Smooth muscle cell (in vitro differentiated cells): ENCODE data around the gene GIT2. TPM values are rescaled to one million over a fixed set of nuclear protein-coding genes. Genes with fewer than 3 reads are reported as not detected.

Source experiments
- DNase-seq: peaks from one replicate; lab custom pipeline; 2025; ENCODE audit not compliant: unreplicated experiment; lab: John Stamatoyannopoulos, UW
- H2AFZ ChIP-seq: fragments of 200-600 bp; sonication (generic); 2 replicates; pipeline ENCODE4 v1.6.0; 2016; ENCODE audit warnings: antibody characterized with exemption, low read depth, mild to moderate bottlenecking
- H3F3A ChIP-seq: fragments of 200-600 bp; sonication (generic); 2 replicates; pipeline ENCODE4 v1.6.0; 2017; ENCODE audit warnings: antibody characterized with exemption, low read depth
- H3K27ac ChIP-seq: fragments of 200-600 bp; sonication (generic); 2 replicates; pipeline ENCODE4 v1.5.1; 2016; ENCODE audit warnings: low read depth, mild to moderate bottlenecking
- H3K27me3 ChIP-seq: fragments of 200-600 bp; sonication (generic); 2 replicates; pipeline ENCODE4 v1.6.1; 2016; ENCODE audit warnings: low read depth, mild to moderate bottlenecking
- H3K36me3 ChIP-seq: fragments of 200-600 bp; sonication (generic); 2 replicates; pipeline ENCODE4 v1.5.1; 2016; ENCODE audit warnings: low read depth
- H3K4me1 ChIP-seq: fragments of 200-600 bp; sonication (generic); 2 replicates; pipeline ENCODE4 v1.5.1; 2016; ENCODE audit warnings: low read depth
- H3K4me2 ChIP-seq: fragments of 200-600 bp; sonication (generic); 2 replicates; pipeline ENCODE4 v1.6.0; 2016; ENCODE audit warnings: mild to moderate bottlenecking
- H3K4me3 ChIP-seq: fragments of 200-600 bp; sonication (generic); 2 replicates; pipeline ENCODE4 v1.5.1; 2016; ENCODE audit warnings: mild to moderate bottlenecking
- H3K79me2 ChIP-seq: fragments of 200-600 bp; sonication (generic); 2 replicates; pipeline ENCODE4 v1.6.0; 2016; ENCODE audit warnings: low read depth, mild to moderate bottlenecking
- H3K9ac ChIP-seq: fragments of 200-600 bp; sonication (generic); 2 replicates; pipeline ENCODE4 v1.6.0; 2016; ENCODE audit warnings: low read depth
- H3K9me3 ChIP-seq: fragments of 200-600 bp; sonication (generic); replicated peaks from 2 replicates; pipeline ENCODE4 v1.5.1; 2016; ENCODE audit warnings: low read depth
- H4K20me1 ChIP-seq: fragments of 200-600 bp; sonication (generic); 2 replicates; pipeline ENCODE4 v1.6.0; 2016; ENCODE audit warnings: low read depth
- WGBS: methylation state at CpG from one replicate; pipeline ENCODE4 v1.1.7; 2016; ENCODE audit warnings: low lambda C conversion rate; 5-methylcytosine and 5-hydroxymethylcytosine counted together
- polyA plus RNA-seq: library from polyadenylated mRNA; unstranded; fragments of >200 nt; fragmentation: Nextera tagmentation; extraction: Ambion mirVana; gene quantifications from 2 replicates; pipeline ENCODE4 v1.2.1, GENCODE V29; 2016
- total RNA-seq: library from RNA; depleted of rRNA; stranded (reverse); fragments of >200 nt; gene quantifications from 2 replicates; pipeline ENCODE4 v1.2.3, GENCODE V29; 2014
- TF ChIP-seq, protein P1 (sequence below): fragments of 200-600 bp; sonication (generic); IDR thresholded peaks from 2 replicates; pipeline ENCODE4 v1.5.1; 2017; ENCODE audit warnings: borderline replicate concordance, mild to moderate bottlenecking, antibody characterized with exemption; ENCODE audit not compliant: insufficient read depth, poor library complexity, severe bottlenecking

GIT2 gene
- total and polyA plus RNA-seq, 2 experiments from 2014 or later = 20.3 to 27.3 TPM

GRCh38 chr12:109940339-109940923 lies 55.7 kb downstream of the GIT2 start:
- no peak for DNase-seq

GRCh38 chr12:109939504-109939903 lies 56.7 kb downstream of the GIT2 start:
- H3K27me3 ChIP-seq = no peaks in the 10 kb centered on the region
- H3K36me3 ChIP-seq = peaks cover 3% of the 10 kb centered on the region
- H3K4me2 ChIP-seq = no peak overlapping the region
- TF ChIP-seq, protein P1, sequence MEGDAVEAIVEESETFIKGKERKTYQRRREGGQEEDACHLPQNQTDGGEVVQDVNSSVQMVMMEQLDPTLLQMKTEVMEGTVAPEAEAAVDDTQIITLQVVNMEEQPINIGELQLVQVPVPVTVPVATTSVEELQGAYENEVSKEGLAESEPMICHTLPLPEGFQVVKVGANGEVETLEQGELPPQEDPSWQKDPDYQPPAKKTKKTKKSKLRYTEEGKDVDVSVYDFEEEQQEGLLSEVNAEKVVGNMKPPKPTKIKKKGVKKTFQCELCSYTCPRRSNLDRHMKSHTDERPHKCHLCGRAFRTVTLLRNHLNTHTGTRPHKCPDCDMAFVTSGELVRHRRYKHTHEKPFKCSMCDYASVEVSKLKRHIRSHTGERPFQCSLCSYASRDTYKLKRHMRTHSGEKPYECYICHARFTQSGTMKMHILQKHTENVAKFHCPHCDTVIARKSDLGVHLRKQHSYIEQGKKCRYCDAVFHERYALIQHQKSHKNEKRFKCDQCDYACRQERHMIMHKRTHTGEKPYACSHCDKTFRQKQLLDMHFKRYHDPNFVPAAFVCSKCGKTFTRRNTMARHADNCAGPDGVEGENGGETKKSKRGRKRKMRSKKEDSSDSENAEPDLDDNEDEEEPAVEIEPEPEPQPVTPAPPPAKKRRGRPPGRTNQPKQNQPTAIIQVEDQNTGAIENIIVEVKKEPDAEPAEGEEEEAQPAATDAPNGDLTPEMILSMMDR = no peak
- H3K27ac ChIP-seq = no peak overlapping the region
- no peaks in the 10 kb centered on the region for H3F3A ChIP-seq
- no peaks in the 10 kb centered on the region for H3K9me3 ChIP-seq
- H3K9ac ChIP-seq = no peak overlapping the region
- no peak overlapping the region for H3K4me3 ChIP-seq
- no peaks in the 10 kb centered on the region for H4K20me1 ChIP-seq
- DNase-seq = no peak
- H3K4me1 ChIP-seq = no peaks in the 10 kb centered on the region
- WGBS = 96% methylated on average over 2 of the region's 2 CpGs
- no peaks in the 10 kb centered on the region for H3K79me2 ChIP-seq
- no peak overlapping the region for H2AFZ ChIP-seq

More at GRCh38 chr12:109940339-109940923, 55.7 kb downstream of the GIT2 start:
- H3K9me3 ChIP-seq = no peaks in the 10 kb centered on the region
- no peak overlapping the region for H2AFZ ChIP-seq
- 86% methylated on average over 6 of the region's 6 CpGs for WGBS
- no peak overlapping the region for H3K9ac ChIP-seq
- no peak overlapping the region for H3K4me3 ChIP-seq
- TF ChIP-seq, protein P1 = no peak
- H3K36me3 ChIP-seq = peaks cover 3% of the 10 kb centered on the region
- no peaks in the 10 kb centered on the region for H3K4me1 ChIP-seq
- H4K20me1 ChIP-seq = no peaks in the 10 kb centered on the region
- H3F3A ChIP-seq = no peaks in the 10 kb centered on the region
- H3K27me3 ChIP-seq = no peaks in the 10 kb centered on the region
- H3K27ac ChIP-seq = no peak overlapping the region
- H3K79me2 ChIP-seq = no peaks in the 10 kb centered on the region
- H3K4me2 ChIP-seq = no peak overlapping the region

GRCh38 chr12:109938947-109939346 lies 57.2 kb downstream of the GIT2 start:
- H3K9me3 ChIP-seq = no peaks in the 10 kb centered on the region
- no peaks in the 10 kb centered on the region for H3K4me1 ChIP-seq
- H3K9ac ChIP-seq = no peak overlapping the region
- no peaks in the 10 kb centered on the region for H3F3A ChIP-seq
- no peaks in the 10 kb centered on the region for H3K27me3 ChIP-seq
- H3K79me2 ChIP-seq = no peaks in the 10 kb centered on the region
- H3K4me3 ChIP-seq = no peak overlapping the region
- no peak for DNase-seq
- WGBS = 97% methylated on average over 7 of the region's 7 CpGs
- H2AFZ ChIP-seq = no peak overlapping the region
- TF ChIP-seq, protein P1 = no peak
- no peaks in the 10 kb centered on the region for H4K20me1 ChIP-seq
- peaks cover 3% of the 10 kb centered on the region for H3K36me3 ChIP-seq
- no peak overlapping the region for H3K27ac ChIP-seq
- H3K4me2 ChIP-seq = no peak overlapping the region

- Histone ChIP-seq H3K27me3 (no peaks in the 10 kb centered on the region), H3K79me2 (no peaks in the 10 kb centered on the region), H3K9ac (no peak overlapping the region), H2AFZ (no peak overlapping the region), H3K4me2 (no peak overlapping the region), H3K9me3 (no peaks in the 10 kb centered on the region), H3K4me1 (no peaks in the 10 kb centered on the region), H3F3A (no peaks in the 10 kb centered on the region), H4K20me1 (no peaks in the 10 kb centered on the region), H3K4me3 (no peak overlapping the region), H3K27ac (no peak overlapping the region), H3K36me3 (peaks cover 11% of the 10 kb centered on the region)
- TF ChIP-seq, protein P1 = no peak
- no peak for DNase-seq
- 96% methylated on average over 5 of the region's 5 CpGs for WGBS
Observed at GRCh38 chr12:109937371-109937770, 58.8 kb downstream of the GIT2 start.
